A204.1 (cell line): ENCODE results near the gene MLLT3.

Experiments
- FAIRE-seq: peaks from 2 replicates; lab custom pipeline; 2012; peaks lifted over from hg19 to GRCh38; lab: Jason Lieb, UNC

The MLLT3 gene

DNA sequence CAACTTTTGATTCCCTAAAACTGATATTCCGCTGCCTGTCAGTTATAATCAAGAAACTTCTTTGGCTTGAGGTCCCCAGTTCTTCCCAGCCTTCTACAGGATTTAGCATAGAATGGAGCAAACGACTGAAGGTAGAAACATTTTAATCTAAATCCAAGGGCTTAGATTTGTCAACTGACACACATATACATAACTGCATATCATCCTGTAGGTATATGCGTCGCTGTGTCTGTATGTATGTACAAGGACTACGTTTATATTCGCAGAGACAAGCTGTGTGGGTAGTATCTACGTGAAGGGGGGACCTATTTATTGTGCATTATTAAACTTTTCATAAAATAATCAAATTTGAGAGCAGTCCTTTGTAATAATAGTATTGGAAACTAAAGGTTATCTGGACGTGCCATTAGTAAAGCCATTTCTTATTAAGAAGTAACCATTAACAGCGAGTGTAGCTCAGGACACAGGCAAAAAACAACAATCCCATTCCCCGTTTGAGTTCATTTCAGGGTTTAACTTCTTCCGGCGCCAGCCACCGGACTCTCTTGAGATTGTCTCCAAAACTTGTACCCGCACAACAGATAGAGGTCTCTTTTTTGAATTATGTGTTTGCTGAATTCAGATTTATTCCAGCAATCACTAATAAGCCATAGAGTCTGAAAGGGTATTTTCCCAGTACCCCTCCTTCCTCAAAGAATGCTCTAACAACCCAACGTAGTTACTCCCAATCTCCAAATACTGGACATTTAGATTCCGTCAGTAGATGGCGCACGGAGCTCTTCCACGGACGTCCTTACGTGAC lies 2.1 kb upstream of the MLLT3 start:
- FAIRE-seq: peak; percentile 92

GRCh38 chr9:20623748-20624124 lies 1.4 kb upstream of the MLLT3 start:
- no peak for FAIRE-seq

DNA sequence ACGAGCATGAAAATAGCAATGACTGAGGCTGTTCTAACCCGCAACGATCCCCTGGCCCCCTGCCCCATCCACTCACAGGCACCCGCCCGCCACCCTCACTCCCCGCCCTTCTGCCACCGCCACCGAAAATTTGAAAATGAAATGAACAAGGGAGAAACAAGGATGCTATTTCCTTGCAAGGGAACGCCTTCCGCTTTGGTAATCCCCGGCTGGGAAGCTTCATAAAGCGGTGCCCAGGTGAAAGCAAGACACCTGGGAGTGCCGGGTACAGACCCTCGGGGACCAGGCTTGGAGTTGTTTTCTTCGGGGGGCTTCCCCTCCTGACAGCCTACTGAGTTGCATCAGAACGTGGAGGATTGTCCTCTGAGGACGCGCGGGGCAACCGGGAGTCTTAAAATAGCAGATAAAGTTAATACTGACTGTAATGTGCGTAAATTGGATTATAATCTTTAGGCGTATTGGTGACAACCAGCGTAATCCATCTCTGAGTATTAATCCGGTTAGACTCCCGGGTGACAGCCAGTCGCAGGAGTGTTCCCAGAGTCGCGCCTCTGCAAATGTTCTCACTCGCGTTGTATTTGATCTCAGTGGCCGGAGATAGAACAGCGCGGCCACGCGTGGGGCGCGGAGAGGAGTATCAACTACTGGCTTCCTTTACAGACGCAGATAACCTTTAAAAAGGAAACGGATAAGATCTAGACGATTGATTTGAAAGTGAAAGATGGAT lies 885 bp upstream of the MLLT3 start:
- FAIRE-seq: no peak

DNA sequence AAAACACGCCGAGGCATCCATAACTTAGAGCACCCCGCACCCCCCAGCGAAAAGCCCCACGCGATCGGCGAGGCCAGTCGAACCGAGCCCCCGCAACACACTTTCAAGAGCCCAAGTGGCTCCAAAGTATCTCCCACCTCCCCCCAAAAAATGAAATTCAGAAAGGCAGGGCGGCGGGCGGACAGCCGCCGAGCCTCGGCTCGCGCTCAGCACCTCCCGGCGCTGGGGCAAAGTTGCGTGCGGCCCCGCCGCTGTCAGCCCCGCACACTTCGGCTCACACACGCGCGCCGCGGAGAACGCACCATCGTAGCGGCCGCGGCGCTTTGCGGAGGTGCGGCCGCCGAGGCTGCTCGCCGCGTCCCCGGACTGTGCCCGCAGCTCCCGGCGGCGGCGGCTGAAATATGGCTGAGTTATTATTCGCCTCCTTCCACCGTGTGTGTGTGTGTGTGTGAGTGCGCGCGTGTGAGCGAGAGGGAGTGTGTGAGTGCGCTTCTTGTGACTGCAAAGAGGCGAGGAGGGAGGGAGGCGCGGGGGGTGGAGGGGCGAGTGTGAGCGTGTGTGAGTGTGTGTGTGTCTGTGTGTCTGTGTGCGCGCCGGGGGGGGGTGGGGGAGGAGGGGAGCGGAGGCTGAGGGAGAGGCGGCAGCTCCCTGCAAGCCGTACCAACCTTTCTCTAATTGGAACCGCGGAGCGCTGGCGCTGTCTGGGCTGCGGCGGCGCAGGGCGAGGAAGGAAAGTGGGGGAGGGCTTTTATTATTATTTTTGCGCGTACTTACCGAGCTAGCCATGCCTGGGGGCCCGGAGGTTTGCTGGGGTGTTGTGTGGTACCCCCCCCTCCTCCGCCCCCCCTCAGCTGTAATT lies 599 bp downstream of the MLLT3 start:
- no peak for FAIRE-seq

DNA sequence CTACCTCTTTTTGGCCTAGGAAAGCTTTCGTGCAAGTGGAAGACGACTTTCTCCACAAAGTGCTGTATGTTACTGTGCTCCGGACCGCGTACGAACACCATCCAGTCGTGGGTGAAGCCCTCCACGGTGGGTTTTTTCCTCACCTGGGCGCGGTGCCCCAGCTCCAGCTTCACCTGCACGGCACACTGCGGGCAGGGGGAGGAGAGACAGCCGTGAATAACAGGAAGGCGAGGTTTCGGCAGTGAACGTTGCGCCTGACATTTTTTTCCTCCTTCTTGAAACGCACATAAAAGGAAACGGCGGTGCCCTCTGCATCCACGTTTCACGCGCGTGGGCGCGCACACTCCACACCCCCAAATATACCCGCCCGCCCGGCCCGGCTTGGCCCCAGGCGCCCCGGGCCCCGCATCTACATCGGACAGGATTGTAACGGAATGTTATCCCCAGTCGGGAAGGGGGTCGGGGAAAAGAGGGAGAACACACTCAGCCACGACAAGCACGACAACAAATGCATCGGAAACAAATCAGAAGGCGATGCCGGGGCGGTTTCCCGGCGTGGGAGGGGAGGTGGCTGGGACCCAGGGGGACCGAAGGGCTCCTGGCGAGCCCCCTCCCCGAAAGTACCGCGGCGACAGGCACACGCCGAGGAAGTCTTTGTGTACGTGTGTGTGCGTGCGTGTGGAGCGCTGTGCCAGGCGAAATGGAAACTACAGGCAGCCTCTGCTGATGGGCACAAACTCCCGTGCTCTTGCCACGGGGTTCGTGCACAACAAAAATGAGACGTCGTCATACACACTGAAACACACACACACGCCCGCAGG lies 1.4 kb downstream of the MLLT3 start:
- no peak for FAIRE-seq

DNA sequence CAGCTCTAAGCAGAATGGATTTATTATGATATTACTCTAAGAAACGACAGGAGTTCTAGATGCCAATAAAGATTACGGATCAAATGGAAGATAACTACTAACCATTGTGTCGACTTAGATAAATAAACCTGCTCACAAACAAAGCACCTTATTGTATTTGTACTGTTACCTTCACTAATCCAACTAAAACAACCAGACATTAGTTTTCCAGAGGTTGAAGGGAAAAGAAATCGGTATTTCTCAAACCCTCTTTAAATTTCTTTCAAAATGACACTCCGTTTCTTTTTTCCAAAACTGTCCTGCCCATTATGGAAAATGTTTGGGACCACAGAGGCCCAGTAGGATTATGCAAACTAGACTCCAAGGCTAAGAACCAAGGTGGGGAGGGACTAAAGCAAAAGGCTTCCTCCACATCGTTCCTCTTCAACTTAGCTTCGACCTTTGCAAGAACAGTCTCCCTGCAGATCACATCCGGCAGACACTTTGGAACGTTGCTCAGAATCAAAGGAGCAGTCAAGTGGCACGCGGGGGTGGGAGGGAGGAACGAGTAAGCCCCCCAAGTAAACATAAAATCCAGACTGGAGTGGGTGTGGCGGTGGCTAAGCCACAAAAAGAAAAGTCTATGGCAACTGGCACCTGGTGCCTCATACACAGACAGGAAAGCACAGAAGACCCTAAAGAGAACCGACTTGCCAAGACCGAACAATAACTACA lies 2.7 kb downstream of the MLLT3 start:
- FAIRE-seq: no peak

DNA sequence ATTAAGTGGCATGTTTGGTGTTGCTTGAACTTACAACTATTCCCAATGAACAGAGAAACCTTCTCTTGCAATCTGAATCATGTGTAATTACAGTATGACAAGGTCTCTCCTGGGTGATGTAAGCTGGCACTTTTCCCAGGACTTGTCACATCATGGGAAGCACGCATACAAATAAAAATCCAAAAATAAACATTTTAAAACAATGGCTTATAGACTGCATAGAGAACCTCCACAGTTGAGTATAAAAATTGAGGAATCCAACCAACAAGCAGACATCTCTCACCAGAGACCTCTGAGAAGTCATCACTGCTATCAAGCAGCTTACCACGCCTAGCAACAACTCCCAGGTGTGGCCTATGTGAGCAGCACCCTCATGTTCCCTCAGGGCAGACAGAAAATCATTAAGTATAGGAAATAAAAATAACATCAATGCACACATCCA lies 3.9 kb downstream of the MLLT3 start:
- FAIRE-seq: no peak

DNA sequence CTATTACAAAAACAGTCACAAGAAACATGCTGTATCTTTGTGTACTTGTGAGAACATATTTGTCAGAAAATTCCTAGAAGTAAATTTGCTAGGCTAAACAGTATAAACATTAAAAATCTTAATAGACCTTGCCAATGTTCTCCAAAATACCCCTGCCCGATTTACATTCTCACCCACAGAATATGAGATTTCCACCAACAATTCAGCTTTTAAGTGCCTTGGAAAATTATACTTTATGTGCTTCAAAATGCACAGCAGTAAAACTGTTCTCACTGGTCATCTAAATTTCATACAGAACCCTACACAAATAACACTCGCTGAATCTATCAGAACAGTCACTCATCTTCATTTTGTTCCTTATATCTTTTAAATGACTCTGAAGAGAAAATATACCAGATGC lies 5.5 kb downstream of the MLLT3 start:
- no peak for FAIRE-seq

DNA sequence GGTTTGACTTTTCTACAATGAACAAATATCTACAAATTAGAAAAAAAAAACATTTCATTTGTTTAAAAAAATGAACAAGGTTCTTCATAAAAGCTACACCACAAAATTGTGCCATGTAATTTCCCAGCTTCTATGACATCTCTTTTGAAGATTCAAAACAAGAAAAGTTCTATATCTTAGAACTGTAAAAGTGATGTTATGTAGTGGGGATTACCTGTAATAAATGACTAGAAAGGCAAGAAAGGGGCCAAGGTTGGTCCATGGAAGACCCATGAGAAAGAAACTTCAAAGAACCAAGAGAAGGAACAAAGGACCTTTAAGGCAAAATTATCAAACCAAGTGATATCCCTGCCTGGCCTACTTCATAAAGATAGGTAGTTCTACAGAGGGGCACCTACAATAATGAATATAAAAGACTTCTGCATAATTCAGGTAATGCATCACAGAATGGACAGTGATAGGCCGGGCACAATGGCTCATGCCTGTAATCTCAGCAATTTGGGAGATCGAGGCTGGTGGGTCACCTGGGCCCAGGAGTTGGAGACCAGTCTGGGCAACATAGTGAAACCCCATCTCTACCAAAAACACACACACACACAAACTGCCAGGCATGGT lies 7.6 kb downstream of the MLLT3 start:
- FAIRE-seq: no peak

GRCh38 chr9:20611691-20612287 lies 10.5 kb downstream of the MLLT3 start:
- FAIRE-seq: no peak

- no peak for FAIRE-seq
Measured at GRCh38 chr9:20610591-20610990, 11.7 kb downstream of the MLLT3 start.

DNA sequence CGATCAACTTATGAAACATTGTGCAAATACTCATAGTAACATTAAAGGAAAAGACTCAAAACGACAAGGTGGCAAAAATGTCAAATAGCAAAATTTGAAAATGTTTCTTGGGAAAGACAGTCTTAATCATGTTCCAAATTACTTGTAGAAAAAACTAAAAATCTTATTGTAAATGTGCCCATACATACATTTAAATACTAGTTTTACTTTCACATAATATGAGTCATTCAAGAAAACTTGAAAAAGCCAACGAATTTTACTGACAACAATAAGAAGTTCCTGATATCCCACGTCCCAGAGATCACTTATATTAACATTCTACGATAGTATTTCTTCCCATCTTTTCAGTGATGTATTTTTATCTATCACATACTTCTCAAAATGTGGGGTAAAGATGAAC lies 13.7 kb downstream of the MLLT3 start:
- FAIRE-seq: no peak

- no peak for FAIRE-seq
Measured at GRCh38 chr9:20606652-20607051, 15.6 kb downstream of the MLLT3 start.

- no peak for FAIRE-seq
Measured at GRCh38 chr9:20604562-20604961, 17.7 kb downstream of the MLLT3 start.

DNA sequence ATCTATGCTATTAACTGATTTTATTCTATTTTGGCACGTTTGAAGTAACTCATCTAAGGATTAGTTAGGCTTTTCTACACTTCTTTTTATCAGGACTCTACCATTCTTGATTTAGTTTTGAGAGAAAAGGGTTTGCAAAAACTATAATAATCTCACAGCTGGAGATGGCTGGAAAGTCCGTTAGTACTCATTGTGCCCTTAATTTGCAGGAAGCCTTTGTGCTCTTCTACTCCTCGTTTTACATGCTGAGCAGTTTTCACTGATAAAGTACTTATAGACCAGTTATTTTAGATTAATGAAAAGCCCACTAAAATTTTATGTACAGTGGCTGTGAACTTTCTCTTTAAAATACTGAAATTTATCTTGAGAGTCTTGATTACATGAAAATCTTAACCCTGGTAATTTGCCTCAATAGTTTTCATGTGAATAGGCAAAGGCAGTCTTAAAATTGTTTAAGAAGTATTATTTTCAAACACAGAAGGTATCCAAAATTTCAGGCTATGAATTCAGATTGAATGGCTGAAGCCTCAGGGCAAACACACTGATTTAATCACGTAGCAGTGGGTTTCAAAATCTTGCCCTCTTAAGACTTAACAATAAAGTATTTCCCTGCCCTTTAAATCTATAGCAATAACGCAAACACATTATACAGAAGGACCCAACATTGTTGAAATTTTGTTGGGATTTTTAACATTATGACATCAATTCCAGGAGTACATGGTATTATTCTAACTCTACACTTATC lies 18.6 kb downstream of the MLLT3 start:
- FAIRE-seq: no peak

- FAIRE-seq: no peak
Measured at GRCh38 chr9:20601292-20601691, 21.0 kb downstream of the MLLT3 start.

DNA sequence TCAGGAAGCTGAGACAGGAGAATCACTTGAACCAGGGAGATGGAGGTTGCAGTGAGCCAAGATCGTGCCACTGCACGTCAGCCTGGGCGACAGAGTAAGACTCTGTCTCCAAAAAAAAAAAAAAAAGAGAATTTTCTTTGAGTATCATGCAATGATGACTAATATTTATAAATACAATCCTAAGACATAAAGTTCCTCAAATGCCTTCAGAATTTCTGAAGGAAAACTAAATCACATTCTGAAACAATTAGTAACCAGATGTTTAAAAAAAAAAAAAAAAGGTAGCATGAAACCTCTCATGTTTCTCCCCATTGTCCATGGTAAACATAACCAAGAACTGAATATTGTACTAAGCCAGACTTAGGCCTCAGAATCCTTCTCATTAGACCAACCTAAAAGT lies 23.1 kb downstream of the MLLT3 start:
- FAIRE-seq: no peak

DNA sequence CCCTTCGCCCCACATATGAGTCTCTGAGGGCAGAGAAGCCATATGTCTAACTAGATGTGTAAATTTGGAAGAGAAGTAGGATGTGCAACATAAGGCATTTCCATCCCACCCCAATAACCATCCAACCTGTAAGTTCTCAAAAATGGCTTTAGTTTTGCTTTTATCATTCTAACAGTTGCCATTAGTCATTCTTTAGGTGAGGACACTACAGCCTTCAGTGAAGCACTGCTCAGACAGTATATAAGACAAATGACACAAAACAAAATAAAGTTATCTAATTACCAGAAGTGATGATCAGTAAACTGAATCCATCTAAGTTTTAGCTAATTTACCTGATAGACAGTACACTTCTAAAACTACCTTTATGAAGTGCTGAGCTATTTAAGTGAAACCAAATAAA lies 23.9 kb downstream of the MLLT3 start:
- no peak for FAIRE-seq

DNA sequence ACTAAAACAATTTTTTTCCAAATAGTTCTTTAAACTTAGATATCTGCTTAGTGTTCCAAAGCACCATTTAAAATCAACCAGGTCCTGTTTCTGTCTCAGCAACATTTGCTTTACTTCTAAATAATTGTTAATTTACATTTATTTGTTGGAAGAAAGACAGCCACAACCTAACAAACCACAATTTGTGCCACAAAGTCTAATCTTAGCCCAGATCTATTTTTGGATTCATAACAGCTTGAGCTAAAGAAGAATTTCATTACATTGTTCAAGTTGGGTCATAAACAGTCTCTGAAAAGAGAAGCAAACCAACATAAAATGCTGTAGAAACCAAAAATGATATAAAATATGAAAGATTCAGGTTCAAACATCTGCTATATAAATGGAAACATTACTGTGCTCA lies 24.4 kb downstream of the MLLT3 start:
- FAIRE-seq: no peak

DNA sequence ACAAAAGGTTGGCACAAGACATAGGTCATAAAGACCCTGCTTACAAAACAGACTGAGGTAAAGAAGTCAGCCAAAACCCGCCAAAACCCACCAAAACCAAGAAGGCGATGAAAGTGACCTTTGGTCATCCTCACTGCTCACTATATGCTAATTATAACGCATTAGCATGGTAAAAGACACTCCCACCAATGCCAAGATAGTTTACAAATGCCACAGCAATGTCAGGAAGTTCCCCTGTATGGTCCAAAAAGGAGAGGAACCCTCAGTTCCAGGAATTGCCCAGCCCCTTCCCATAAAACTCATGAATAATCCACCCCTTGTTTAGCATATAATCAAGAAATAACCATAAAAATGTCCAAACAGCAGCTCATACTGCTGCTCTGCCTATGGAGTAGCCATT lies 27.7 kb downstream of the MLLT3 start:
- FAIRE-seq: no peak
